Mucosa of rectum (tissue), 2 donors: ENCODE results near the gene ZFAND2B.
"Not testable (repeated sequence)": the region's sequence is repeated elsewhere in the genome, so short reads cannot be mapped to it uniquely, and the experiment has no call there.

ENCODE experiments used
- H3K27ac ChIP-seq, 2 donors: one replicate each; pipeline ENCODE4 v1.7.0; 2013; ENCODE audit warnings: inconsistent platforms in 2 of 2, low read depth in 2 of 2, low read length in 2 of 2
- H3K27me3 ChIP-seq, 2 donors: one replicate each; pipeline ENCODE4 v1.7.0; 2013; ENCODE audit warnings: low read length in 2 of 2; ENCODE audit not compliant: control insufficient read depth in 2 of 2, insufficient read depth in 2 of 2
- H3K36me3 ChIP-seq, 2 donors: one replicate each; pipeline ENCODE4 v1.7.0; 2013; ENCODE audit warnings: low read length in 2 of 2; ENCODE audit not compliant: control insufficient read depth in 2 of 2, insufficient read depth in 2 of 2
- H3K4me1 ChIP-seq, 2 donors: one replicate each; pipeline ENCODE4 v1.7.0; 2013; ENCODE audit warnings: low read length in 2 of 2, mild to moderate bottlenecking in 1 of 2; ENCODE audit not compliant: control insufficient read depth in 2 of 2, insufficient read depth in 2 of 2
- H3K4me3 ChIP-seq, 2 donors: one replicate each; pipeline ENCODE4 v1.7.0; 2013; ENCODE audit warnings: low read length in 2 of 2
- H3K9ac ChIP-seq, 2 donors: one replicate each; pipeline ENCODE4 v1.7.0; 2013; ENCODE audit warnings: low read length in 2 of 2, low read depth in 1 of 2, mild to moderate bottlenecking in 1 of 2
- H3K9me3 ChIP-seq, 2 donors: one replicate each; pipeline ENCODE4 v1.7.0; 2013; ENCODE audit warnings: low read length in 2 of 2; ENCODE audit not compliant: control insufficient read depth in 2 of 2
- donor health status: healthy.
- donor health status: Normal muscosa, but diverticular disease.

Gene ZFAND2B

DNA sequence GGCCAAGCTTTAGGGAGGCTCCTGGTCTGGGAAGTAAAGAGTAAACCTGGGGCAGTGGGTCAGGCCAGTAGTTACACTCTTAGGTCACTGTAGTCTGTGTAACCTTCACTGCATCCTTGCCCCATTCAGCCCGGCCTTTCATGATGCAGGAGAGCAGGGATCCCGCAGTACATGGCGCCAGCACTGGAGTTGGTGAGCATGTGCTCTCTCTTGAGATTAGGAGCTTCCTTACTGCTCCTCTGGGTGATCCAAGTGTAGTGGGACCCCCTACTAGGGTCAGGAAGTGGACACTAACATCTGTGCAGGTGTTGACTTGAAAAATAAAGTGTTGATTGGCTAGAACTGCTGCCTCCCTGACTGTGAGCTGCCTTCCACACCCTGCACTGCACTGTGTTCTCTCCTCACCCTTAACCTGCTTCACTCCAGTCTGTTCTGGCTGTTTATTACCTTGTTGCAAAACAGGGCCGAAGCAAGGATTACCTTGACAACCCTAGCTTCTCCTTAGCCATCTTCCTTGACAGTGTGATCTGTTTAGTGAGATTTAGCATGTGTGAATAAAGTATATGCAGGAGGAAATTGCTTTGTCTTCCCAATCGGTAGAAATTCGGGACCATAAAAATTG, 23.3 kb upstream of the ZFAND2B start:
- Histone ChIP-seq H3K27me3 (no peaks in the 10 kb centered on the region), H3K27ac (peak overlapping the region; percentile 81 to 83), H3K4me1 (peaks cover 24 to 29% of the 10 kb centered on the region in 2 donors), H3K9me3 (no peaks in the 10 kb centered on the region), H3K9ac (peak overlapping the region; percentile 26 to 31), H3K4me3 (peak overlapping the region in 1 of 2 donors; percentile 26), H3K36me3 (peaks cover 45 to 50% of the 10 kb centered on the region in 2 donors)

DNA sequence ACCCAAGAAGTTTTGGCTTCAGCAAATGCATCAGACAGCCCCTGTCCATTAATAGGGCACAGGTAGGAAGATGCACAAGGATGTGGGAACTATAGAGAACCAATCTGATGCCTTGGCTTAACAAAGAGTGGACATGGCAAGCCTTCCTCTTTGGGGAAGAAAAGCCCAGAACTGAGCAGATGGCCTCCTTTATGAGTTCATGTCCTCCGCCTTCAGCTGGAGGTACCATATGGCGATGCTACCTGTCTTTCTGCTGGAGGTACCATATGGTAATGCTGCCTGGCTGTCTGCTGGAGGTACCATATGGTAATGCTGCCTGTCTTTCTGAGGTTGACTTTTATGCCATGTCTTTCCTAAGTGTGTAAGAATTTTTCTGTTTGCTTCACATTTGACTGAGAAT, 22.5 kb upstream of the ZFAND2B start:
- Histone ChIP-seq H3K27ac (peak overlapping the region; percentile 81 to 83), H3K36me3 (peaks cover 45 to 50% of the 10 kb centered on the region in 2 donors), H3K9me3 (no peaks in the 10 kb centered on the region), H3K27me3 (no peaks in the 10 kb centered on the region), H3K4me1 (peaks cover 19 to 23% of the 10 kb centered on the region in 2 donors), H3K4me3 (no peak overlapping the region), H3K9ac (no peak overlapping the region)

DNA sequence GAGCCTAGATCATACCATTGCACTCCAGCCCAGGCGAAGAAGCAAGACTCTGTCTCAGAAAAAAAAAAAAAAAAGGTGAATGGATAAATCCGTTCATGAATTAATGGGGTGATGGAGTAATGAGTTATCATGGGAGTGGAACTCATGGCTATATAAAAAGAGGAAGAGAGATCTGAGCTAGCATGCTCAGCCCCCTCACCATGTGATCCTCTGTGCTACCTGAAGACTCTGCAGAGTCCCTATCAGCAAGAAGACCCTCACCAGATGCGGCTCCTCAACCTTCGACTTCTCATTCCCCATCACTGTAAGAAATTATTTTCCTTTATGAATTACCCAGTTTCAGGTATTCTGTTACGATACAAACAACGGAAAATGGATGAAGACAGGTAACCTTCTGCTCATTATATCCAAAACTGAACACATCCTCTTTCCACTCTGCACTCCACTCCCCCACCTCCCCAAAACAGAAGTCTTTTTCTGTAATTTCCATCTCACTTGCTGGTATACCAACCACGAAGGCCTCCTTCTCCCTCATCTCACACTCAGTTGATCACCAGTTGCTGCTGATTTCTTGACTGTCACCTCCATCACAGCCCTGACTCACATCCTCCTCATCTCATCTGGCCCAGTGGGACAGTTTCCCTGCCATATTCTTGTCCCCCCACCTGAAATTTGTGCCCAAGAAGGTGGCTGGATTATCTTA, 19.7 kb upstream of the ZFAND2B start:
- Histone ChIP-seq H3K9ac (no peak overlapping the region), H3K9me3 (no peaks in the 10 kb centered on the region), H3K4me3 (no peak overlapping the region), H3K27ac (no peak overlapping the region), H3K36me3 (peaks cover 25 to 26% of the 10 kb centered on the region in 2 donors), H3K4me1 (peaks cover 12 to 19% of the 10 kb centered on the region in 2 donors), H3K27me3 (no peaks in the 10 kb centered on the region)

DNA sequence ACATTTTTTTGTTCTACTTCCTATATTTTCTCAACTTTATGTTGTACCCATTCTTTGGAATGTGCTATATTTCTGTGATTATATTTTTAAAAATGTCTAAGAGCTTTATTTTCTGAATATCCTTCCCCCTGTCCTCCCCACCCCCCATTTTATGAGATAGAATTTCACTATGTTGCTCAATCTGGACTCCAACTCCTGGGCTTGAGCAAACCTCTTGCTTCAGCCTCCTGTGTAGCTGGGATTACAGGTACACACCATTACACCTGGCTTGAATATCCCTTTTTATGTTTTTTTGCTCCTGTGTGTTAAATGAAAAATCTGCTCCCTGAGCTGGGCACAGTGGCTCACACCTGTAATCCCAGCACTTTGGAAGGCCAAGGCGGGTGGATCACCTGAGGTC, 9.2 kb upstream of the ZFAND2B start:
- Histone ChIP-seq H3K4me3 (no peak overlapping the region), H3K4me1 (no peaks in the 10 kb centered on the region)

DNA sequence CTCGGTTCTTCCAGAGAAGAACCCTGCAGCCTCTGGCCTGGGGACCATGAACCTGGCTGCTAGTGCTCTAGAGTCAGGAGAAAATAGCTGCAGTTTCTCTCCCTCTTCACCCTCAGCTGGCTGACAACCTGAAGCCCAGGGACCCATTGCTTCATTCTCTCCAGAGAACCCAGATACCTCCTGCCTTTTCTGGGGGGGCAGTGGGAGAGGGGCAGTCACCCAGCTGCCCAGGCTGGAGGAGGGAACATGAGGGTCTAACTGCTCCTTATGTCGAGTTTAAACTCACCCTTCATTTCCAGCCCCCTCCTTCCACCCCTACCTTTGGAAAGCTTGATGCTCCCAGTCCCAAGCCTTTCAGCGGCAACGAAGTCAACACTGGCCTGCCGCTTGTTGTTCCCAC, 7.6 kb upstream of the ZFAND2B start:
- Histone ChIP-seq H3K9me3 (no peaks in the 10 kb centered on the region), H3K4me1 (no peaks in the 10 kb centered on the region), H3K27me3 (no peaks in the 10 kb centered on the region), H3K4me3 (no peak overlapping the region), H3K36me3 (no peaks in the 10 kb centered on the region), H3K9ac (no peak overlapping the region), H3K27ac (no peak overlapping the region)

More for the DNA sequence above, 9.2 kb upstream of the ZFAND2B start:
- no peak overlapping the region for H3K27ac ChIP-seq
- H3K9me3 ChIP-seq, result no peaks in the 10 kb centered on the region
- no peak overlapping the region for H3K9ac ChIP-seq
- H3K27me3 ChIP-seq, result no peaks in the 10 kb centered on the region
- no peaks in the 10 kb centered on the region for H3K36me3 ChIP-seq

DNA sequence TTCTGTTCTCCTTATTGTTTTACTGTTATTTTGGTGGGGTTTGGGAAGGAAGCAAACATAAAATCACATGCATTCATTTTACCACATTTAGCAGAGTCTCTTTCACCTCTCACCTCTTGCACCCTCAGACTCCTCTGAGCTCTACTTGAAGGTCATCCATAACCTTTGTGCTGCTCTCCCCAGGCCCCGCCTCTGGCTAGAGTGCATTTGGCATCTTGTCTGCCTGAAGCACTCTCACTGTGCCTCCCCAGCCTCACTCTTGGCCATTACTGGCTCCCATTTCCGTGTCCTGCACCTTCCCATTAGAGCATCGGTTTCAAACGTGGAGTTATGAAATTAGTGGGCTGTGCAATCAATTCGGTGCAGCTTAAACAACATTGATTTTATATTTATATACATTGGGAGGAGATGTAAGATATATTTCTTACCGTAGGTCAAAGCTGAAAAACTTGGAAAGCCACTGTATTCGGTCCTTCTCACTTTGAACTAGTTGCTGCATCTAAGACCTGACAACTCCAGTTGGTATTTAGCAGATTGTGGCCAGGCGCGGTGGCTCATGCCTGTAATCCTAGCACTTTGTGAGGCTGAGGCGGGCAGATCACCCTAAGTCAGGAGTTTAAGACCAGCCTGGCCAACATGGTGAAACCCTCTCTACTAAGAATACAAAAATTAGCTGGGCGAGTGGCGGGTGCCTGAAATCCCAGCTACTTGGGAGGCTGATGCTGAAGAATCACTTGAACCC, 6.9 kb upstream of the ZFAND2B start:
- Histone ChIP-seq H3K9ac (no peak overlapping the region), H3K4me3 (no peak overlapping the region), H3K4me1 (no peaks in the 10 kb centered on the region)

DNA sequence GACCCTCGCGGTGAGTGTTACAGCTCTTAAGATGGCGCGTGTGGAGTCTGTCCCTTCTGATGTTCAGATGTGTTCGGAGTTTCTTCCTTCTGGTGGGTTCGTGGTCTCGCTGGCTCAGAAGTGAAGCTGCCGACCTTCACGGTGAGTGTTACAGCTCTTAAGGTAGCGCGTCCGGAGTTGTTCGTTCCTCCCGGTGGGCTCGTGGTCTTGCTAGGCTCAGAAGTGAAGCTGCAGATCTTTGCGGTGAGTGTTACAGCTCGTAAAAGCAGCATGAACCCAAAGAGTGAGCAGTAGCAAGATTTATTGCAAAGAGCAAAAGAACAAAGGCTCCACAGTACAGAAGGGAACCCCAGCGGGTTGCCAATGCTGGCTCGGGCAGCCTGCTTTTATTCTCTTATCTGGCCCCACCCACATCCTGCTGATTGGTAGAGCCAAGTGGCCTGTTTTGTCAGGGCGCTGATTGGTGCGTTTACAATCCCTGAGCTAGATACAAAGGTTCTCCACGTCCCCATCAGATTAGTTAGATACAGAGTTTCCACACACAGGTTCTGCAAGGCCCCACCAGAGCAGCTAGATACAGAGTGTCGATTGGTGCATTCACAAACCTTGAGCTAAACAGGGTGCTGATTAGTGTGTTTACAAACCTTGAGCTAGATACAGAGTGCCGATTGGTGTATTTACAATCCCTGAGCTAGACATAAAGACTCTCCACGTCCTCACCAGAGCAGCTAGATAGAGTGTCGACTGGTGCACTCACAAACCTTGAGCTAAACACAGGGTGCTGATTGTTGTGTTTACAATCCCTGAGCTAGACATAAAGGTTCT, 5.9 kb upstream of the ZFAND2B start:
- H3K9me3 ChIP-seq, H3K4me3 ChIP-seq, H3K36me3 ChIP-seq, H3K9ac ChIP-seq, H3K4me1 ChIP-seq, H3K27ac ChIP-seq, H3K27me3 ChIP-seq: not testable (repeated sequence)

More for the DNA sequence above, 6.9 kb upstream of the ZFAND2B start:
- Histone ChIP-seq H3K27me3 (no peaks in the 10 kb centered on the region), H3K27ac (no peak overlapping the region), H3K36me3 (no peaks in the 10 kb centered on the region), H3K9me3 (no peaks in the 10 kb centered on the region)

DNA sequence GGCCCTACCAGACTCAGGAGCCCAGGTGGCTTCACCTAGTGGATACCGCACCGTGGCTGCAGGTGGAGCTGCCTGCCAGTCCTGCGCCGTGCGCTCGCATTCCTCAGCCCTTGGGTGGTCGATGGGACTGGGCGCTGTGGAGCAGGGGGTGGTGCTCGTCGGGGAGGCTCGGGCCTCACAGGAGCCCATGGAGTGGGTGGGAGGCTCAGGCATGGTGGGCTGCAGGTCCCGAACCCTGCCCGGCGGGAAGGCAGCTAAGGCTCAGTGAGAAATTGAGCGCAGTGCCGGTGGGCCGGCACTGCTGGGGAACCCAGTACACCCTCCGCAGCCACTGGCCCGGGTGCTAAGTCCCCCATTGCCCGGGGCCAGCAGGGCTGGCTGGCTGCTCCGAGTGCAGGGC, 5.3 kb upstream of the ZFAND2B start:
- H3K4me3 ChIP-seq, H3K36me3 ChIP-seq, H3K9ac ChIP-seq, H3K9me3 ChIP-seq, H3K27me3 ChIP-seq, H3K27ac ChIP-seq, H3K4me1 ChIP-seq: not testable (repeated sequence)

DNA sequence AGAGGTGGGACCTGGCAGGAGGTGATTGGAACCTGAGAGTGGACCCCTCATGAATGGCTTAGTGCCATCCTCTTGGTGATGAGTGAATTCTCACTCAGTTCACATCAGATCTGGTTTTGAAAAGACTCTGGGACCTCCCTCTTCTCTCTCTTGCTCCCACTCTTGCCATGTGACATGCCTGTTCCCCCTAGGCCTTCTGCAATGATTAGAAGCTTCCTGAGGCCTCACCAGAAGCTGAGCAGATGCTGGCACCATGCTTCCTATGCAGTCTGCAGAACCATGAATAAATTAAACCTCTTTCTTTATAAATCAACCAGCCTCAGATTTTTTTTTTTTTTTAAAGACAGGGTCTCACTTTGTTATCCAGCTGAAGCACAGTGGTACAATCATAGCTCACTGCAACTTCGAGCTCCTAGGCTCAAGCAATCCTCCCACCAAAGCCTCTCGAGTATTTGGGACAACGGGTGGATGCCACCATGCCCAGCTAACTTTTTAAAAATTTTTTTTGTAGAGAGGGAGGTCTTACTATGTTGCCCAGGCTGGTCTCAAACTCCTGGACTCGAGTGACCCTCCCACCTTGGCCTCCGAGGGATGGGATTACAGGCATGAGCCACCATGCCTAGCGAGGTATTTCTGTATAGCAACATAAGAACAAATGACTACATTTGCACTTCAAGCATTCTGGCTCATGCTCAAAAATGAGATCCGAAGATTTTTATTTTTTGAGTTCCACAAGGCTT, 2.0 kb upstream of the ZFAND2B start:
- Histone ChIP-seq H3K36me3 (peaks cover 13 to 16% of the 10 kb centered on the region in 2 donors), H3K4me1 (peaks cover 16 to 19% of the 10 kb centered on the region in 2 donors), H3K9me3 (no peaks in the 10 kb centered on the region), H3K27me3 (no peaks in the 10 kb centered on the region), H3K27ac (no peak overlapping the region), H3K9ac (no peak overlapping the region), H3K4me3 (no peak overlapping the region)
